Cerebellar cortex (tissue), 1 donor: Measurements from ENCODE around the gene AP3B1.
A peak's percentile ranks its signal among the peaks of the same experiment; 100 is the strongest.
"Not testable (repeated sequence)": the region's sequence is repeated elsewhere in the genome, so short reads cannot be mapped to it uniquely, and the experiment has no call there.

Source experiments
- DNase-seq: peaks from one replicate; pipeline ENCODE4 v3.0.0-alpha.2; 2015; ENCODE audit warnings: low spot score

Gene AP3B1

DNA sequence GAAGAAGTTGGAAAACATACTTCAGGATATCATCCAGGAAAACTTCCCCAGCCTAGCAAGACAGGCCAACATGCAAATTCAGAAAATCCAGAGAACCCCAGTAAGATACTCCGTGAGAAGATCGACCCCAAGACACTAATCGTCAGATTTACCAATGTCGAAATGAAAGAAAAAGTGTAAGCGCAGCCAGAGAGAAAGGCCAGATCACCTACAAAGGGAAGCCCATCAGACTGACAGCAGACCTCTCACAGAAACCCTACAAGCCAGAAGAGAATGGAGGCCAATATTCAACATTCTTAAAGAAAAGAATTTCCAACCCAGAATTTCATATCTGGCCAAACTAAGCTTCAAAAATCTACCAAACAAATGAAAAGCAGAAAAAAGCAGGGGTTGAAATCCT lies 227.8 kb downstream of the AP3B1 start:
- not testable (repeated sequence) for DNase-seq

GRCh38 chr5:78065663-78066062 lies 228.8 kb downstream of the AP3B1 start:
- DNase-seq = no peak

- DNase-seq = no peak
Observed at GRCh38 chr5:78064941-78065472, 229.5 kb downstream of the AP3B1 start.

GRCh38 chr5:78063495-78063894 lies 231.0 kb downstream of the AP3B1 start:
- no peak for DNase-seq

GRCh38 chr5:78062645-78063044 lies 231.9 kb downstream of the AP3B1 start:
- DNase-seq = no peak

- DNase-seq = no peak
Observed at GRCh38 chr5:78060421-78060820, 234.1 kb downstream of the AP3B1 start.

DNA sequence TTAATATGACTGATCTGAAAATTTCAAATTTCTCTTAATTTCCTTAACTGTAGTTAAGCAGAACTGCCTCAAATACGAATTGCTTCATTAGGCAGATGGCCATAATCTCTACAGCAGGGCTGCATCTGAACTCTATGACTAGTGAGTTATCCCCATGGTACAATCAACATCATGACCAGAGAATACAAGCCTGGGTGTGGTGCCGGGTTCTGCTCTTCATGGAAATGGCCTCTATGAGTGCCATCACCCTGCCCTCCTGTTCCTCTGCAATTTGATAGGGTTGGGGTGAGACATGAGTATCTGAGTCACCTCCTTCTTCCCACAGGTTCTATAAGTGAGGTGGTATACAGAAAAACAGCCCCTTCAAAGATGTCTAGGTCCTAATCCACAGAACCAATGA lies 235.9 kb downstream of the AP3B1 start:
- DNase-seq = no peak

GRCh38 chr5:78056901-78057514 lies 237.5 kb downstream of the AP3B1 start:
- peak; percentile 8 for DNase-seq

- DNase-seq = no peak
Observed at GRCh38 chr5:78056053-78056452, 238.4 kb downstream of the AP3B1 start.

GRCh38 chr5:78050888-78051287 lies 243.6 kb downstream of the AP3B1 start:
- no peak for DNase-seq

DNA sequence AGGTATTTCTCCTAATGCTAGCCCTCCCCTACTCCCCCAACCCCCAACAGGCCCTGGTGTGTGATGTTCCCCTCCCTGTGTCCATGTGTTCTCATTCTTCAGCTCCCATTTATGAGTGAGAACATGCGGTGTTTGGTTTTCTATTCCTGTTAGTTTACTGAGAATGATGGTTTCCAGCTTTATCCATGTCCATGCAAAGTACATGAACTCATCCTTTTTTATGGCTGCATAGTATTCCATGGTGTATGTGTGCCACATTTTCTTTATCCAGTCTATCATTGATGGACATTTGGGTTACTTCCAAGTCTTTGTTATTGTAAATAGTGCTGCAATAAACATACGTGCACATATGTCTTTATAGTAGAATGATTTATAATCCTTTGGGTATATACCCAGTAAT lies 247.7 kb downstream of the AP3B1 start:
- DNase-seq = not testable (repeated sequence)

DNA sequence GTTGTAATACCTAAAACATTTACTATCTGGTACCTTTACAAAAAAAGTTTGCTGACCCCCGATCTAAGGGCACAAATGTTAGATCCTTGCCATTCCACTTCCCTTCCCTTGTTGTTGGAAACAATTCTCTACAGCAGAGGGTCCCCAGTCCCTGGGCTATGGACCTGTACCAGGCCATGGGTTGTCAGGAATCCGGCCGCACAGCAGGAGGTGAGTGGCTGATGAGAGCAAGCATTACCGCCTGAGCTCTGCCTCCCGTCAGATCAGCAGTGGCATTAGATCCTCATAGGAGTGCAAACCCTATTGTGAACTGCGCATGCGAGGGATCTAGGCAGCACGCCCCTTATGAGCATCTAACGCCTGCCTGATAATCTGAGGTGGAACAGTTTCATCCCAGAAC lies 248.5 kb downstream of the AP3B1 start:
- no peak for DNase-seq

DNA sequence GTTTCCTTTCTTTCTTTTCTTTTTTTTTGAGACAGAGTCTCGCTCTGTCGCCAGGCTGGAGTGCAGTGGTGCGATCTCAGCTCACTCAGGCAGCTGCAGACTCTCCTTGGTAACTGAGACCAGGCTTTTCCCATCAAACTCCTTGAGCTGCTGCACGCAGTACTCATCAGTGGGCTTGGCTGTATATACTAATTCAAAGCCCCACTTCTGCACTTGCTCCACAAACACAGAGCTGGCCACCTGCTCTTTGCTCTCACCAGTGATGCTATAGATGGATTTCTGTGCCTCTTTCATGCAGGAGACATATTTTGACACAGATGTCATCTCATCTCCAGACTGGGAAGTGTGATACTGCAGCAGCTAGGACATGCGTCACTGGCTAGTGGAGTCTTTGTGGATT lies 252.7 kb downstream of the AP3B1 start:
- no peak for DNase-seq

DNA sequence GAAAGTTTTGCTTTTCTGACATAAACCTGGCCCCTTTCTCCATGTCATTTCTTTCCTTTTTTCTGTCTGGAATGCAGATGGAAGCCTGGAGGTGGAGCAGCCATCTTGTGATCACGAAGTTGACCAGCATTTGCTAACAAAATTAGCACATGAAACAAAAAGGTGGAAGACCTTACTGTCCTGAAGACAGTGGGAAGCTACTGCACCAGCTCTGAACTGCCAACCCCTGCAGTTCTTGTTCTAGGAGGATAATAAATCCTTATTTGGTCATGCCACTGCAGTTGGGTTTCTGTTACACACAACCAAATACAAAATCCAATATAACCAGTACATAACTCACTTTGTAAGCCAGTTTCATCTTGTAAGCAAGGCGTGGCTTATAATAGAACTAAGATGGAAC lies 269.0 kb downstream of the AP3B1 start:
- no peak for DNase-seq

GRCh38 chr5:78019744-78020143 lies 274.8 kb downstream of the AP3B1 start:
- no peak for DNase-seq

DNA sequence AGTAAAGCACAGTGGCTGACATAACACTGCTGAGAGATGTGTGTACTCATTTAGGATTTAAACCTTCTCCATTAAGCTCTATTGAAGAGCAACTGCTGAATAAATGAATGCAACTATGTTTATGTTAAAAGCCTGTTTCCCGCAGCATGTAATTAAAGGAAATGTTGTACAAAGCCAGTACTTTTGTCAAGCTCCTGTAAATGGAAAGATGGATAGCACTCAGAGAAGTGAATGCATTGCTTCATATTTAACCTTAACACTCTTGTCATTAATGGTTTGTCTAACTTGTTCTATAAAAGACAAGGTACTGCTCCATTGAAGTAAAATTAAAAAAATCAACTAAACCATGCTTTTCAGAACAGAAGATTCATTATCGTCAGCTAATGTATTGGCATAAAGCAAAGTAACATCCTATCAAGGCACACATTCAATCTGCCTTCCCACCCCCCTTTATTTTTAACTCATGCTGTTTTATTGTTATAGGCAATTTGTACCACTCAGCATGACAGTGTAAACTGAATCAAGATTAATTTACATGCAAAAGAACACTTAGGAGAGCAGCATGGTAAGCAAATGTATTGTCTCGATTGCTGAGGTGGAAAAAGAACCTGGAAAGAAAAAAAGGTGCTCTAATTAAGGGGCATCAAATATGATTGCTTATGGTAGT lies 277.5 kb downstream of the AP3B1 start:
- no peak for DNase-seq

- DNase-seq = no peak
Observed at GRCh38 chr5:78009937-78010527, 284.5 kb downstream of the AP3B1 start.

DNA sequence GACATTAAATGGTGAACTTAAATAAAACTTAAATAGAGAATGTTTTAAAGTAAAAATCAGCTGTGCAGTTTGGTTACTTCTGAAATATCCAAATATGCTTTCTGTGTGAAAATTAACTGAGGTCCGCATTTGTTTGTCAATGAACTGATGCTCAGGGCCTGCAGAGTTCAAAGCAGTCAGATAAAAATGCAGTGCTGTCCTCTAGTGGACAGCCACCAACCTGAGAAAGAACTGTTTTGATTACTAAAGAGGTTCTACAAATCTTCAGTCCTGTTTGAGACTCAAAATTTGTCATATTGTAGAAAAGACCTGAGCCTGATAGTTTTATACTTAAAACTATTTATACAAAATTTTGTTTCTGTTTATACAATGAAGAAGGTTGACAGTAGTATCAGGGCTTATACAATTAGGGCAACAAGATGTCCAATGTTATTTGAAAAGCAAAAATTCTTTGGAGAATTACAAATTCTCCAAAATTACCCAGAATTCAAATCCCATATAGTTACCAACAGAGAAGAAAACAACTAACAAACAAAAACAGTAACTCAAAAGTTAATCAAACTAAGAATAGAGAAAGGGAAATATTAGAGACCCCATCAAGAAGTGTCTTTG lies 286.0 kb downstream of the AP3B1 start:
- DNase-seq = peak; percentile 58

- DNase-seq = no peak
Observed at GRCh38 chr5:78007233-78007632, 287.3 kb downstream of the AP3B1 start.

DNA sequence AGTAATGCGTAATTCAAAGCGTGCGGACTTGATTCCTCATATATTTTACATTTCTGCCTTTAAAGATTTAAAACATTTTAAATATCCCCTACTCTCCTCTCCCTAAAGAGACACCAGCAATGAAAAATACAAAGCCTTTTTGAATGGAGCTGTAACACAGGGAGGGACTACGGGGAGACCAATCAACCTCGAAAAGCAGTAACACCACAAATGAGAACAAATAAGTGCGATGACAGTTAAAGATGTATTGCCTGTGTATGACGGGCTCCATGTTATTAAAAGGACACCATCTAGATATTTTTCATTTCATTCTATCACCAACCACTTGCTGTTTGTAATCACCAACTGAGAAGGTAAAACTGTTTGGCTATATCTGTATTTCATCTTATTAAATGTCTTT lies 288.0 kb downstream of the AP3B1 start:
- no peak for DNase-seq

GRCh38 chr5:78005021-78005785 lies 289.3 kb downstream of the AP3B1 start:
- DNase-seq = no peak

DNA sequence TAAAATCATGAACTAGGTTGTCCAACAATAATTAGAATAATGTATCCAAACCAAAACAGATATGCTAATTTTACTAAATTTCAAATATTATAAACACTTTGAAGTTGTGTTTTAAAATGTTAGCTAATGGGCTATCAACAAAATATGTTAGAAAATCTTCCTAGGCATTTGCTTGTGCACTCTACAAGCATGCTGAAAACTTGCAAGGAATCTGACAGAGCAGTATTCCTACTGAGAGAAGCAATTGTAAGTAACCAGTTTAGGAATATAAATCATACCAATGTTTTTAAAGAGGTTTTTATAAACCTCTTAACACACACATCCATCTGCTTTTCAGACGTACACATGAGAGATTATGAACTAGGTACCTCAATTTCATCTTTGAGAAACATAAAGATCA lies 289.9 kb downstream of the AP3B1 start:
- no peak for DNase-seq
